MM.1S (cell line): ENCODE results near the gene STAP2.

Source experiments
- DNase-seq: peaks from one replicate; pipeline ENCODE4 v3.0.0-alpha.2; 2015
- H2AFZ ChIP-seq: fragments of 300-600 bp; sonication (generic); 2 replicates; pipeline ENCODE4 v1.6.0; 2016; ENCODE audit warnings: antibody characterized with exemption, low read length
- H3F3A ChIP-seq: fragments of 300-600 bp; sonication (generic); 2 replicates; pipeline ENCODE4 v1.6.1; 2016; ENCODE audit warnings: mild to moderate bottlenecking, antibody characterized with exemption, low read length, moderate library complexity, mixed read lengths; ENCODE audit not compliant: insufficient read depth
- H3K27ac ChIP-seq: fragments of 300-600 bp; sonication (generic); 2 replicates; pipeline ENCODE4 v1.5.1; 2016; ENCODE audit warnings: mild to moderate bottlenecking, low read length
- H3K27me3 ChIP-seq: fragments of 300-600 bp; sonication (generic); replicated peaks from 2 replicates; pipeline ENCODE4 v1.6.0; 2016; ENCODE audit warnings: low read length; ENCODE audit not compliant: insufficient read depth
- H3K36me3 ChIP-seq: fragments of 300-600 bp; sonication (generic); replicated peaks from 2 replicates; pipeline ENCODE4 v1.6.1; 2016; ENCODE audit warnings: mild to moderate bottlenecking, low read length, mixed read lengths; ENCODE audit not compliant: insufficient read depth
- H3K4me1 ChIP-seq: fragments of 300-600 bp; sonication (generic); 2 replicates; pipeline ENCODE4 v1.6.1; 2016; ENCODE audit warnings: low read length, mixed read lengths
- H3K4me2 ChIP-seq: fragments of 300-600 bp; sonication (generic); 2 replicates; pipeline ENCODE4 v1.6.0; 2016; ENCODE audit warnings: low read depth, low read length
- H3K4me3 ChIP-seq: fragments of 300-600 bp; sonication (generic); 2 replicates; pipeline ENCODE4 v1.5.1; 2016; ENCODE audit warnings: low read length, mixed read lengths
- H3K79me2 ChIP-seq: fragments of 300-600 bp; sonication (generic); 2 replicates; pipeline ENCODE4 v1.6.1; 2016; ENCODE audit warnings: mixed run types, low read length, mixed read lengths
- H3K9ac ChIP-seq: fragments of 300-600 bp; sonication (generic); 2 replicates; pipeline ENCODE4 v1.6.1; 2016; ENCODE audit warnings: low read length, mixed read lengths
- H3K9me2 ChIP-seq: fragments of 300-600 bp; sonication (generic); replicated peaks from 2 replicates; pipeline ENCODE4 v1.6.1; 2016; ENCODE audit warnings: mild to moderate bottlenecking, low read length, mixed read lengths; ENCODE audit not compliant: insufficient read depth
- H3K9me3 ChIP-seq: fragments of 300-600 bp; sonication (generic); replicated peaks from 2 replicates; pipeline ENCODE4 v1.6.1; 2016; ENCODE audit warnings: mild to moderate bottlenecking, low read length, mixed read lengths; ENCODE audit not compliant: insufficient read depth
- H4K20me1 ChIP-seq: fragments of 300-600 bp; sonication (generic); 2 replicates; pipeline ENCODE4 v1.6.1; 2016; ENCODE audit warnings: mild to moderate bottlenecking, low read length, moderate library complexity, mixed read lengths; ENCODE audit not compliant: insufficient read depth
- EZH2 ChIP-seq: fragments of 300-600 bp; sonication (generic); optimal IDR thresholded peaks from 2 replicates; pipeline ENCODE3; 2017; ENCODE audit warnings: low read depth, mild to moderate bottlenecking, antibody characterized with exemption, low read length, mixed read lengths
- EZH2phosphoT487 ChIP-seq: fragments of 300-600 bp; sonication (generic); IDR thresholded peaks from 2 replicates; pipeline ENCODE4 v1.6.1; 2018; ENCODE audit warnings: antibody characterized with exemption, low read length
- TF ChIP-seq, protein P1 (sequence below): fragments of 300-600 bp; sonication (generic); IDR thresholded peaks from 2 replicates; pipeline ENCODE4 v1.5.1; 2016; ENCODE audit warnings: antibody characterized with exemption, low read length, mixed read lengths

STAP2 gene

DNA sequence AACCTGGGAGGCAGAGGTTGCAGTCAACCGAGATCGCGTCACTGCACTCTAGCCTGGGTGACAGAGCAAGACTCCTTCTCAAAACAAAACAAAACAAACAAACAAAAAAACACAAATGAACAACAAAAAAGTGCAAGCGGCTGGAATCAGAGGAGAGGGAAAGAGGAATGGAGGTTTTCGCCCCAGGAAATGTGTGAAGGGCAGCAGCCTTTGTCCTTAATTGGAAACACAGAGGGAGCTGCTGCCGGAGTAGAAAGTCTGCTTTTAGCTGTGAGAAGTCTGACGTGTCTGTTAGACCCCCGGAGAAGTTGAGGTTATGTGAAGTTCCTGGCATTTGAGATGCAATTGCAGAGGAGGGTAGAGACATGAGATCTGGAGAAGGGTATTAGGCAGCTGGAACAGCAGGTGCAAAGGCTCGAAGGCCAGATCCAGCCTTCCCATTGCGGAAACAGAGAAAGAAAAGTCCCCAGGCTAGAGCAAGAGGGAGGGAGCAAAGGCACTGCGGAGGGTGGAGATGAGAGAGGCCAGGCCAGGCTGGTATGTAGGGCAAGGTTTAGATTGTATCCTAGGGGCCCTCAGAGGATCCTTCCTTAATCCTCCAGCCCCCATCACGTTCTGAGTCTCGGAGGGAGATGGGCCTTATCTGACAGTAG is 36.9 kb downstream of the STAP2 start:
- no peak overlapping the region for H3K4me2 ChIP-seq
- H3K9me3 ChIP-seq, result no peaks in the 10 kb centered on the region
- no peak overlapping the region for H3K9ac ChIP-seq
- TF ChIP-seq EZH2phosphoT487 (no peak), EZH2 (no peak)
- TF ChIP-seq, protein P1, sequence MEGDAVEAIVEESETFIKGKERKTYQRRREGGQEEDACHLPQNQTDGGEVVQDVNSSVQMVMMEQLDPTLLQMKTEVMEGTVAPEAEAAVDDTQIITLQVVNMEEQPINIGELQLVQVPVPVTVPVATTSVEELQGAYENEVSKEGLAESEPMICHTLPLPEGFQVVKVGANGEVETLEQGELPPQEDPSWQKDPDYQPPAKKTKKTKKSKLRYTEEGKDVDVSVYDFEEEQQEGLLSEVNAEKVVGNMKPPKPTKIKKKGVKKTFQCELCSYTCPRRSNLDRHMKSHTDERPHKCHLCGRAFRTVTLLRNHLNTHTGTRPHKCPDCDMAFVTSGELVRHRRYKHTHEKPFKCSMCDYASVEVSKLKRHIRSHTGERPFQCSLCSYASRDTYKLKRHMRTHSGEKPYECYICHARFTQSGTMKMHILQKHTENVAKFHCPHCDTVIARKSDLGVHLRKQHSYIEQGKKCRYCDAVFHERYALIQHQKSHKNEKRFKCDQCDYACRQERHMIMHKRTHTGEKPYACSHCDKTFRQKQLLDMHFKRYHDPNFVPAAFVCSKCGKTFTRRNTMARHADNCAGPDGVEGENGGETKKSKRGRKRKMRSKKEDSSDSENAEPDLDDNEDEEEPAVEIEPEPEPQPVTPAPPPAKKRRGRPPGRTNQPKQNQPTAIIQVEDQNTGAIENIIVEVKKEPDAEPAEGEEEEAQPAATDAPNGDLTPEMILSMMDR, result no peak
- H3K27me3 ChIP-seq, result peaks cover 78% of the 10 kb centered on the region
- no peaks in the 10 kb centered on the region for H3K9me2 ChIP-seq
- no peak overlapping the region for H3K27ac ChIP-seq
- no peaks in the 10 kb centered on the region for H3K79me2 ChIP-seq
- no peaks in the 10 kb centered on the region for H4K20me1 ChIP-seq
- H3F3A ChIP-seq, result no peaks in the 10 kb centered on the region
- H2AFZ ChIP-seq, result no peak overlapping the region
- H3K36me3 ChIP-seq, result no peaks in the 10 kb centered on the region
- no peak for DNase-seq
- no peak overlapping the region for H3K4me3 ChIP-seq
- H3K4me1 ChIP-seq, result no peaks in the 10 kb centered on the region

DNA sequence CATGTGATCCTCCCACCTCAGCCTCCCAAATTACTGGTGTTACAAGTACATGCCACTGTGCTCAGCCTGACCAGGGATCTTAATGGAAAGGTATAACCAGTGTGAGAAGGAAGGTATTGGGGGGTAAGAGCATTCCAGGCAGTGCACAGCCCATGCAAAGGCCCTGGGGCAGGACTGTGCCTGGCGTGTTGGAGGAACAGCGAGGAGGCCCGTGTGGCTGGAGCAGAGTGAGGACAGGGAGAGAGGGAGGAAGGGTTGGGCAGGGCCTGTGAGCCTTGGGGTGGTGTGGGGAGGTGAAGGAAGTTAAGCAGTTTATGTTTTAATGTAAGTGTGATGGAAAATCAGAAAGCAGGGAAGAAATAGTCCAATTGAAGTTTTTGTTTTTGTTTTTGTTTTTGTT is 38.0 kb downstream of the STAP2 start:
- DNase-seq, result no peak
- Histone ChIP-seq H3K9me2 (no peaks in the 10 kb centered on the region), H3F3A (no peaks in the 10 kb centered on the region), H3K27me3 (peaks cover 78% of the 10 kb centered on the region), H3K9ac (no peak overlapping the region), H3K4me1 (no peaks in the 10 kb centered on the region), H3K4me2 (no peak overlapping the region), H3K79me2 (no peaks in the 10 kb centered on the region), H3K4me3 (no peak overlapping the region), H3K9me3 (no peaks in the 10 kb centered on the region), H2AFZ (no peak overlapping the region), H3K36me3 (no peaks in the 10 kb centered on the region), H3K27ac (no peak overlapping the region), H4K20me1 (no peaks in the 10 kb centered on the region)
- TF ChIP-seq EZH2 (no peak), EZH2phosphoT487 (no peak)
- TF ChIP-seq, protein P1, result no peak

GRCh38 chr19:4298810-4299550 is 39.6 kb downstream of the STAP2 start:
- no peaks in the 10 kb centered on the region for H3K4me1 ChIP-seq
- H3K4me3 ChIP-seq, result no peak overlapping the region
- TF ChIP-seq EZH2phosphoT487, result no peak
- no peaks in the 10 kb centered on the region for H3K79me2 ChIP-seq
- H2AFZ ChIP-seq, result no peak overlapping the region
- H3F3A ChIP-seq, result no peaks in the 10 kb centered on the region
- no peak for DNase-seq
- H3K27me3 ChIP-seq, result peaks cover 81% of the 10 kb centered on the region
- H3K4me2 ChIP-seq, result no peak overlapping the region
- no peak overlapping the region for H3K9ac ChIP-seq
- H3K36me3 ChIP-seq, result no peaks in the 10 kb centered on the region
- H3K9me2 ChIP-seq, result no peaks in the 10 kb centered on the region
- H3K9me3 ChIP-seq, result no peaks in the 10 kb centered on the region
- no peaks in the 10 kb centered on the region for H4K20me1 ChIP-seq
- no peak overlapping the region for H3K27ac ChIP-seq
